Natural killer cell (primary cell): ENCODE data around the gene ITGB5. TPM values are rescaled to one million over a fixed set of nuclear protein-coding genes. Genes with fewer than 3 reads are reported as not detected.

ENCODE experiments used
- ATAC-seq, 3 donors: fragments of 150-1000 bp in 2 of 3; fragments of 200-7000 bp in 1 of 3; cut with Tn5 transposase; 1 replicate in 1 of 3; 2 replicates in 2 of 3; pipeline ENCODE4 v1.10.0; 2021; ENCODE audit warnings: mild to moderate bottlenecking in 2 of 3, moderate library complexity in 2 of 3
- DNase-seq, 2 donors: peaks; one replicate each; pipeline versions ENCODE4 v3.0.0 to v3.0.0-alpha.2; 2013 to 2021; ENCODE audit warnings: mixed read lengths in 1 of 2
- H3K27ac ChIP-seq: one replicate; pipeline ENCODE4 v1.5.1; 2013; ENCODE audit warnings: mild to moderate bottlenecking, low read length
- H3K27me3 ChIP-seq: one replicate; pipeline ENCODE4 v1.6.1; 2013; ENCODE audit warnings: low read length; ENCODE audit not compliant: control insufficient read depth, insufficient read depth
- H3K36me3 ChIP-seq: one replicate; pipeline ENCODE4 v1.6.1; 2013; ENCODE audit warnings: low read length; ENCODE audit not compliant: control insufficient read depth, insufficient read depth
- H3K4me1 ChIP-seq: one replicate; pipeline ENCODE4 v1.6.1; 2013; ENCODE audit warnings: low read length; ENCODE audit not compliant: control insufficient read depth, insufficient read depth
- H3K4me3 ChIP-seq: one replicate; pipeline ENCODE4 v1.5.1; 2013; ENCODE audit warnings: low read length
- H3K9me3 ChIP-seq: one replicate; pipeline ENCODE4 v1.6.1; 2013; ENCODE audit warnings: low read length; ENCODE audit not compliant: control insufficient read depth, insufficient read depth
- H3K27ac Mint-ChIP-seq, 2 donors: one replicate each; pipeline ENCODE4 v1.8.0; 2022; ENCODE audit warnings: mild to moderate bottlenecking in 2 of 2, mixed read lengths in 2 of 2, moderate library complexity in 1 of 2
- H3K27me3 Mint-ChIP-seq, 2 donors: one replicate each; pipeline ENCODE4 v1.8.0; 2022; ENCODE audit warnings: low read depth in 2 of 2, mixed read lengths in 2 of 2
- H3K36me3 Mint-ChIP-seq: one replicate; pipeline ENCODE4 v1.8.0; 2022; ENCODE audit warnings: mixed read lengths
- H3K4me1 Mint-ChIP-seq, 2 donors: one replicate each; pipeline ENCODE4 v1.8.0; 2022; ENCODE audit warnings: mixed read lengths in 2 of 2
- H3K4me3 Mint-ChIP-seq: one replicate; pipeline ENCODE4 v1.8.0; 2022; ENCODE audit warnings: mild to moderate bottlenecking, moderate library complexity, mixed read lengths
- H3K9me3 Mint-ChIP-seq, 2 donors: one replicate each; pipeline ENCODE4 v1.8.0; 2022; ENCODE audit warnings: mixed read lengths in 2 of 2
- CTCF ChIP-seq: fragments of 200-600 bp; IDR thresholded peaks from one replicate; pipeline ENCODE4 v1.8.0; 2022; ENCODE audit warnings: antibody characterized with exemption
- WGBS: methylation state at CpG from one replicate; pipeline ENCODE4 v1.1.7; 2013; ENCODE audit warnings: missing lambda C conversion rate; ENCODE audit not compliant: insufficient coverage; 5-methylcytosine and 5-hydroxymethylcytosine counted together
- intact Hi-C: fragments of 100-400 bp; cut with micrococcal nuclease; formaldehyde crosslinking; loops from one replicate; pipeline ENCODE4 v1.14.2; 2022
- total RNA-seq, 4 donors: library from RNA; stranded (reverse); fragments of 120-200 nt in 1 of 4; gene quantifications; one replicate each; pipeline versions ENCODE4 v1.2.3 to v1.2.4, GENCODE V29; 2013 to 2022

The ITGB5 gene
- total RNA-seq, 3 donors from 2014 or later (not counting 1 experiment from before 2014, with no cell fraction given): 1.0 to 8.4 (median 5.4) TPM

GRCh38 chr3:124817079-124817478 is 70.1 kb downstream of the ITGB5 start:
- H3K4me1 Mint-ChIP-seq: peaks cover 0 to 18% of the 10 kb centered on the region in 2 donors
- no peaks in the 10 kb centered on the region for H3K36me3 Mint-ChIP-seq
- H3K27me3 Mint-ChIP-seq: peaks cover 28 to 36% of the 10 kb centered on the region in 2 donors
- ATAC-seq (no peak), DNase-seq (no peak)
- Histone ChIP-seq H3K4me1 (peaks cover 11% of the 10 kb centered on the region), H3K4me3 (no peak overlapping the region), H3K27ac (no peak overlapping the region), H3K27me3 (no peaks in the 10 kb centered on the region), H3K9me3 (no peaks in the 10 kb centered on the region), H3K36me3 (no peaks in the 10 kb centered on the region)
- H3K27ac Mint-ChIP-seq: no peak overlapping the region
- 92% methylated on average over 6 of the region's 6 CpGs for WGBS
- intact Hi-C loops: no loop called here
- no peaks in the 10 kb centered on the region for H3K9me3 Mint-ChIP-seq
- H3K4me3 Mint-ChIP-seq: no peak overlapping the region
- TF ChIP-seq CTCF: no peak

- DNase-seq: no peak
- Histone ChIP-seq H3K9me3 (no peaks in the 10 kb centered on the region), H3K4me1 (peaks cover 11% of the 10 kb centered on the region), H3K36me3 (no peaks in the 10 kb centered on the region), H3K27ac (no peak overlapping the region), H3K27me3 (no peaks in the 10 kb centered on the region), H3K4me3 (no peak overlapping the region)
- no peak overlapping the region for H3K4me3 Mint-ChIP-seq
- over 99% methylated on average over 4 of the region's 4 CpGs for WGBS
- no peak for TF ChIP-seq CTCF
- H3K36me3 Mint-ChIP-seq: no peaks in the 10 kb centered on the region
- intact Hi-C loops: no loop called here
- ATAC-seq: no peak
- no peaks in the 10 kb centered on the region for H3K9me3 Mint-ChIP-seq
- H3K27me3 Mint-ChIP-seq: peaks cover 23 to 27% of the 10 kb centered on the region in 2 donors
- H3K27ac Mint-ChIP-seq: no peak overlapping the region
- peaks cover 0 to 18% of the 10 kb centered on the region in 2 donors for H3K4me1 Mint-ChIP-seq
These were observed 71.0 kb downstream of the ITGB5 start for GRCh38 chr3:124816206-124816605.

- 74% methylated on average over 5 of the region's 5 CpGs for WGBS
- Histone ChIP-seq H3K4me1 (peaks cover 11% of the 10 kb centered on the region), H3K9me3 (no peaks in the 10 kb centered on the region), H3K4me3 (no peak overlapping the region), H3K27ac (no peak overlapping the region), H3K27me3 (no peaks in the 10 kb centered on the region), H3K36me3 (no peaks in the 10 kb centered on the region)
- H3K9me3 Mint-ChIP-seq: no peaks in the 10 kb centered on the region
- TF ChIP-seq CTCF: no peak
- peaks cover 20 to 23% of the 10 kb centered on the region in 2 donors for H3K27me3 Mint-ChIP-seq
- H3K4me3 Mint-ChIP-seq: no peak overlapping the region
- DNase-seq: no peak
- intact Hi-C loops: no loop called here
- no peak for ATAC-seq
- H3K36me3 Mint-ChIP-seq: no peaks in the 10 kb centered on the region
- peaks cover 0 to 18% of the 10 kb centered on the region in 2 donors for H3K4me1 Mint-ChIP-seq
- no peak overlapping the region for H3K27ac Mint-ChIP-seq
These were observed 71.4 kb downstream of the ITGB5 start for GRCh38 chr3:124815781-124816180.
